Activated T-cell treated with anti-CD3 and anti-CD28 coated beads for 4 hours (primary cell): ENCODE data around the gene RND3.

Experiments used
- DNase-seq: peaks from one replicate; pipeline ENCODE4 v3.0.0-alpha.2; 2020

RND3 gene, protein sequence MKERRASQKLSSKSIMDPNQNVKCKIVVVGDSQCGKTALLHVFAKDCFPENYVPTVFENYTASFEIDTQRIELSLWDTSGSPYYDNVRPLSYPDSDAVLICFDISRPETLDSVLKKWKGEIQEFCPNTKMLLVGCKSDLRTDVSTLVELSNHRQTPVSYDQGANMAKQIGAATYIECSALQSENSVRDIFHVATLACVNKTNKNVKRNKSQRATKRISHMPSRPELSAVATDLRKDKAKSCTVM

DNA sequence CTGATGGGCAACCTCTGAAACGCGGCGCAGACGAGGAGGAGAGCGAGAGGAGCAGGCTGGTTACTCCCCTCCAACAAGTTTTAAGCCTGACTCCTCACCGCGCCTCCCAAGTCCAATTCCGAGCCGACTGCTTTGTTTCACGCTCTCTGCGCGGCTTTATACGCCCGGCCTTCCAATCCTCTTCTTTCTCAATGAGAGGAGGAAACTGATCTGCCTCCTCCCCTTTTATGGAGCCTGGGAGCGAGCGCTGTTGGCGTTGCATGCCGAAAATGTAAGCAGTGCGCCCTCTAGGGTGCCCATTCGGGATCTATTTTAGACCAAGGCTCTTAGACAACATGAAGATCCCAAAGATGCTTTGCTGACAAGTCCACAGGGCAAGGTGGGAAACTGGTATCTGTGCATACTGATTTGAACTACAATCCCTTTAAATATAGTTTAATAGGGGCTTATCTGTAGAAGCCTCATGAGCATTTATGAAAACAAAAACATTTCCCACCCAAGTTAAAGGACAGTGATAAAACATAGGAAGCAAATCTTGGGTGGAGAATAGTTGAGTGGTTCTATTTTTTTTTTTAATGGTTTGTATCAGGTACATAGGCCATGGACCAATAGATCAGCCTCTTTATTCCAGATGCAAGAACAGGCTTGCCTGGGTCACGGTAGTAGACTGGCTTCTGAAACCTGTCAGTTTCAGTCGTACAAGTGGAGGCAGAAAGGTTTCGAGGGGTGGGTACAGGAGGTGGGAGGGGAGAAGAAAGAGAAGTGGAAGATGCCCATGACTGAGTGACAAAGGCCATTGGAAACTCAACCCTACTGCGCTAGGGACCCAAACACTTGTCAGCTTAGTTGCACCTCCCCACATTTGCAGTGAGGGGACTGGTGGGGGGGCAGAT, at the start of gene RND3:
Gene RND3, minus strand, starts transcription at position 131 of the 893 bp plus-strand sequence. CDS start 250 bp downstream, outside the sequence.
- DNase-seq, result no peak

DNA sequence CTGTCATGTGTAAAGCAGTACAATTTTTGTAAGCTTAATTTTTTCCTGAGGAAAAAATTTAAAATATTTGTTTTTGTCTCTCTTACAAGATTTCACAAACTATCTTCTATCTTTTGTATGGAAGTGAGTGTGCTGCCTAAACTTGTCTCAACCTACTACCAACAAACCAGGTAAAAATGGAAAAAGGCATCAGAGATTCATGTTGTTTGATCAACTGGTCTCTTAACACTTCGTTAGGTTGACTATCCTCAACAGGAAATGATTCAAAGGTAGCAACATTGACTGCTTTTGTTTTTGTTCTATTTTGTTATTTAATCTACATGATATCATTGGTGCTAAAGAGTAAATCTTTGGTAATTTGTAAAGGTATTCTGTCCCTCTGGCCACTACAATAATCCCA, 47.7 kb upstream of the RND3 start:
- DNase-seq, result no peak

- no peak for DNase-seq
Measured at GRCh38 chr2:150532879-150533278, 45.4 kb upstream of the RND3 start.

GRCh38 chr2:150532020-150532419, 44.6 kb upstream of the RND3 start:
- DNase-seq, result no peak

- no peak for DNase-seq
Measured at GRCh38 chr2:150531591-150531990, 44.1 kb upstream of the RND3 start.

GRCh38 chr2:150530168-150530567, 42.7 kb upstream of the RND3 start:
- no peak for DNase-seq

- no peak for DNase-seq
Measured at GRCh38 chr2:150528861-150529801, 41.7 kb upstream of the RND3 start.

DNA sequence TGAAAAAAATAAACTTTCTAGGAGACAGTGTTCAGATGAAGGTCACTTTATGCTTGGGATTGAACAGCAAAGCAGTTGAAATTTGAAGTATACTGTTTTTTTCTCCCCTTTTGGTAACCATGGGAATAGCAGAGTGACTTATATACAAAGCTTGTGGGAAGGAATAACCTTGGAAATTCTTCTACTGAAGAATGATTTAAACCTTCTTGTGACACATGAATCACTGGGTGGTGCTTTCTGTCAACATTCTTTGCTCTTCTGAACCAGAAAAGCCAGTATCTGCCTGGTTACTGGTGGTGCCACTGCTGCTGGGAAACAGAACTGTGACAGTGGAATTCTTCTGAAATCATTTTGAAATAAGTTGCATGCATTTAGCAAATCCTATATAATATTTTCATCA, 39.4 kb upstream of the RND3 start:
- DNase-seq, result no peak

DNA sequence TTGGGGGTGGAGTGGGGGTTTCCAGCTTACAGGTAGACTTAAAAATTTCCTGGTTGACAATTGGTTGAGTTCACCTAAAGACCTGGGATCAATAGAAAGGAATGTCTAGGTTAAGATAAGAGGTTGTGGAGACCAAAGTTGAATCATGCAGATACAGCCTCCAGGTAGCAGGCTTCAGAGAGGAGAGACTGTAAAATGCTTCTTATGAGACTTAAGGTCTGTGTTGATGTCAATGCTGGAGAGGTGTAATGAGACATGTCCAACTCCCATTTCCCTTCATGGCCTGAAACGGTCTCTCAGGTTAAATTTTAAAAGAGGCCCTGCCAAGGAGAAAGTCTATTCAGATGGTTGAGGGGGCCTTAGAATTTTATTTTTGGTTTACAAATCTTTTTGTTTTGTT, 38.5 kb upstream of the RND3 start:
- no peak for DNase-seq

DNA sequence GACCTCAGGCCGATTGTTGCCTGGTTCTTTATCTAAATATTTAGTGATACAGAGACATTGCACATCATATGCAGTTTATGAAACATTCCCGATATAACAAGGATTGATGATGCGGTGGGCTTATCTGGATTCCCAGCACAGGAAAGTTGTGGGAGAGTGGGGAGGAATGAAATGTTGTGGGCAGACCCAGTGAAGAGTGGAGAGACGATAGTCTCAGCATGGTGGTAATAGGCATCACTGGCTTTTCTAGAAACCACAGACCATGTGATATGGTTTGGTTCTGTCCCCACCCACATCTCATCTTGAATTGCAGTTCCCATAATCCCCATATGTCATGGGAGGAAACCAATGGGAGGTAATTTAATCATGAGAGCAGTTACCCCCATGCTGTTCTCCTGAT, 34.8 kb upstream of the RND3 start:
- DNase-seq, result no peak

GRCh38 chr2:150520887-150521664, 33.6 kb upstream of the RND3 start:
- no peak for DNase-seq

GRCh38 chr2:150520033-150520432, 32.6 kb upstream of the RND3 start:
- no peak for DNase-seq

DNA sequence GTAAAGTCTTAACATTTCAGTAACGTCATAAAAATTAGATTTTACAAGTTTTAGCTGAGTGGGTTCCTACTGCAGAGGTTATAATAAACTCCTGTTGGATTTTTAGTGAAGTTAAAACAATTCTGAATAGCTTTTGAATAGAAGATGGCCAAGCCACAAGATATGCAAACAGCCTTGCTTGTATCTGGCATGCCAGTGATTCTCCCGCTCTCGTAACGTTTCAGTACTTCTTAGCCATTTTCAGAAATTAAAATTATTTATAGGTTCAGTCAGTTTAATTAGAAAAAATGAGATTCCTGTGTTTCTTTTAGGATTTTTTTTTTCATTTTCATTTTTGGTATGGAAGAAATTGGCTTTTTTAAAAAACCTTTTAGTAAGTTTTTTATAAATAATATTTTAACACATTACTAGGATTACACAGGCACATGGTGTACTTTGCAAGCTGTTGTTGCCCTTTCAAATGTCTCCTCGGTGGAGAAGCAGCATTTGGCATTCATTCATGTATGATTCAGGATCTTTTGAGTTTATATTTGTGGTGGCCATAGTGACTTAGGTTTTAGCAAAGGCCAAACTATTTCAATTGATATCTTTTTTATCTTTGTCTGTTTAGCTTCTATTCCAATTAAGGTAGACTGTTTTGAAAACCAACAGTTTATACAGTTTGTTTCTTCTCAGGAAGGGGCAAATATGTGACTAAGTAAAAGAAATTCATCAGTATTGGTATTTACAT, 30.6 kb upstream of the RND3 start:
- DNase-seq, result no peak

GRCh38 chr2:150513647-150514046, 26.2 kb upstream of the RND3 start:
- DNase-seq, result no peak

DNA sequence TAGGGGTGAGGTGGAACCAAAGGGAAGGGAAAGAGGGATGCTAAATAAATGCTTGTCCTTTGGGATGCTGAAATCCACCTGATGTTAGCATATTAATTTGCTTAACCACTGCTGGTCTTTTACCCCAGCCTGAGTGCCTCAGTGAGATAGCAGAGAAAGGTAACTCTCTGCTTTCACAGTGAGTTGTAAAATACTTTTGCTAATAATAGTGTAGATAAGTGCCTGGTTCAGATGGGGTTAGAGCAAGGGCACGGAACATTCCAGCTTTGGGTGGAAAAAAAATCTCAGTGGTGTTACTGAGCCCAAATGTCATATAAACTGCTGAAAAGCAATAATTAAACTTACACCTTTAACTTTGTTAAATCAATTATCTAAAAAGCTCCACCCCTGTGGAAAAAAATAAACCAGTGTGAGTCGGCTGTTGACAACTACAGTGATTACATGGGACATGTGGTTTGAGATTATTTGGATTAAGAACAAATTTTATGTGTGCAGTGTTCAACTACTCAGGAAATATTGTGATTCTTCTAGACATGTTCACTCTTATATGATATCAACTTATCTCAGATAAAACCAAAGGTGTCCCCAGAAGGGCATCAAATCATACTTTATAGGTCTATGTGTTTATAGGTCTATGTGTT, 21.1 kb upstream of the RND3 start:
- DNase-seq, result no peak

GRCh38 chr2:150507071-150507470, 19.6 kb upstream of the RND3 start:
- no peak for DNase-seq

GRCh38 chr2:150505178-150505577, 17.7 kb upstream of the RND3 start:
- DNase-seq, result no peak

DNA sequence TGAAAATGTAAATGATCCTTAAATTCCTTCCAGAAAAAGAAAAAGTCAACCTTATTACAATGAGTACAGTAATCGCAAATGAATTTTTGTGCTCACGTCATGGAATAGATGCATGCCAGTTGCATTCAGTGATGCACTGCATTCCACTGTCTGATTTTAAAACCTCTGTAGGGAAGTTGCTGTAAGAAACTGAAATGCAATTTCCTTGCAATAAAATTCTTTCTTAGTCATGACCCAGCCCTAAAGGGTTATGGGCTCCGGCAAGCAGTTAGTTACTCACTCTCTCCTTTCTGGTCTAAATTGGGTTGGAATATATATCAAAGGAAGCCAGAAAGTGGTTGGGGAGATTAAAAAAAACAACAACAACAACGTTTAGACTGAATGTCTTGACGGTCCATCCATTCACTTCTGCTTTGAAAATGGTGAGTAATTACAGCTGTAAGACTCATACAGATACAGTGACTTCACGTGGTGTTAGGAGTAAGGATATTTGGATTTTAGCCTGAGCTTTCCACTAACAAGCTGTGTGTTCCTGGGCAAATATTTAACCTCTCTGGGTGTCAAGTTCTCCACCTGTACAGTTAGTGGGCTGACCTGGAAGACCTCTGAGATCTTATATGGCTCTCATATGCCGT, 8.6 kb upstream of the RND3 start:
- DNase-seq, result no peak

DNA sequence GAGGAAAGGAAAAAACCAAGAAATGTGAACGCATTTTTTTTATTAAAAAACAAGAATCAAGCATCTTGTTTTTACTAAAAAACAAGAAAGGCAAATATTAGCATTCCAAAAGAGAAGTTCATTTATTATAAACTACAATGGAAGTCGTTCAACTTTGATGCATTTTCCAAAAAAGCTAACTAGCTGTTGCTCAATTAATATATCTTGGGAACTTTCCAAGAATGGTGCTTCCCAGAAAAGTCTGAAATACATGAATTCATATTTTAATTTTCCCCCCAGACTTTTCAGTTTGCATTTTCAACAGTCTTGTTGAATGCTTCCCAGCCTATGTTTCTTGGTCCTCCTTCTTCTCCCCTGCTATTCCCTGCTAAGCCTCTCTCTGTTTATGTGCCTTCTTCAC, 7.5 kb upstream of the RND3 start:
- no peak for DNase-seq

DNA sequence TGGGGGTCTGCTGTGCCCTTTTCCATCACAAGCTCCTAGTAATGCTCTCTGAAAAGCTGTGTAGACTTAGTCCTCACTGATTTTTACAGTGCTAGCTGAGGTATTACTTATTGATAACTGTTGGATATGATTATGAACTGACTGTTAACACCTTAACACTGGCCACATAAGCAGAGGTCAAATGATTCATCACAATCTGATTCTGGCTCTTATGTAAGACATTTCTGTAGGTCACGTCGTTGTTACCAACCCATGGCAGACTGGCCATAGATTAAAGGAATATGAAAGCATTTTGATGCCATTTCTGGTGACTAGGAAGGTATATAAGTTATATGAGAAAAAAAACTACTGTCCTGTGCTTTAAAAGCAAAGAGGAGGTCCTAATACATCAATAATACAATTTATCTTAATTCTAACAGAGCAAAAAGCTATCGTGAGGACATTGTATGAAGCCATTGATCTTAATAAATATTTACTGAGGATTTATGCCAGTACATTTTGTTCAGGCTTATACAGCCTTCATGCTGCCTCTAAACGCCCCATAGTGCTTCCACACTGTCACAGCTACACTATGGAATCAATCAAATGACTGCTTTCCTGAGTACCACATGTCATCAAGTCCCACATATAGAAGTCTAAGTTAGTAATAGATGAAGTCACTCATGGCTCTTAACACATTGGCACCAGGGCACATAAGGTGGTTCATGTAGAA, 6.9 kb upstream of the RND3 start:
- no peak for DNase-seq
